A549 (cell line): ENCODE measurements around the gene LINGO3. TPM values are rescaled to one million over a fixed set of nuclear protein-coding genes. Genes with fewer than 3 reads are reported as not detected.

Experiments used
- ATAC-seq, 2 experiments: fragments of 200-7000 bp in 1 of 2; fragments of >200 bp in 1 of 2; cut with Nextera tagmentation in 1 of 2; cut with Tn5 transposase in 1 of 2; 3 replicates each; pipeline versions ENCODE4 v1.8.0 to v1.9.1; 2018 to 2020; ENCODE audit warnings: mild to moderate bottlenecking in 1 of 2, moderate library complexity in 1 of 2
- CTCF ChIA-PET: fragments of 300-600 bp; sonication (Branson Sonifier 250); formaldehyde crosslinking; extraction: SDS; loops from one replicate; lab custom pipeline; 2021; ENCODE audit warnings: antibody characterized with exemption, inconsistent platforms; lab: Yijun Ruan, JAX
- POLR2A ChIA-PET: fragments of 350-600 bp; formaldehyde crosslinking; extraction: SDS; loops from one replicate; lab custom pipeline; 2021; ENCODE audit warnings: antibody characterized with exemption, inconsistent platforms; lab: Yijun Ruan, JAX
- DNase-seq, 2 experiments: peaks; one replicate each; pipeline versions ENCODE4 v3.0.0 to v3.0.0-alpha.2; 2011 to 2016; ENCODE audit warnings: low read depth in 1 of 2, low spot score in 1 of 2
- FAIRE-seq: peaks from 2 replicates; lab custom pipeline; 2011; peaks lifted over from hg19 to GRCh38; lab: Jason Lieb, UNC
- H3K27ac ChIP-seq, 2 experiments: fragments of >200 bp; sonication (Bioruptor Twin); formaldehyde crosslinking; 3 replicates each; pipeline ENCODE4 v1.5.1; 2016 to 2017
- H3K4me1 ChIP-seq: fragments of >200 bp; sonication (Bioruptor Twin); formaldehyde crosslinking; 3 replicates; pipeline ENCODE4 v1.6.1; 2016
- H3K4me2 ChIP-seq: fragments of >200 bp; sonication (Bioruptor Twin); formaldehyde crosslinking; 3 replicates; pipeline ENCODE4 v1.6.1; 2016
- H3K4me3 ChIP-seq: fragments of >200 bp; sonication (Bioruptor Twin); formaldehyde crosslinking; 3 replicates; pipeline ENCODE4 v1.5.1; 2016
- H3K9me3 ChIP-seq: fragments of >200 bp; sonication (Bioruptor Twin); formaldehyde crosslinking; 3 replicates; pipeline ENCODE4 v1.6.1; 2016
- BHLHE40 ChIP-seq: IDR thresholded peaks from 2 replicates; pipeline ENCODE4 v1.6.1; 2012; ENCODE audit warnings: low read depth, low read length, inconsistent platforms
- EHF ChIP-seq: fragments of 250-450 bp; sonication (Bioruptor Pico); IDR thresholded peaks from 2 replicates; pipeline ENCODE4 v1.5.0; 2020; ENCODE audit warnings: mild to moderate bottlenecking
- EHMT2 ChIP-seq: fragments of 200-600 bp; sonication (generic); IDR thresholded peaks from 2 replicates; pipeline ENCODE4 v1.6.1; 2016; ENCODE audit warnings: antibody characterized with exemption, low read depth, mild to moderate bottlenecking, moderate library complexity
- FOXS1 ChIP-seq: fragments of 250-450 bp; sonication (Bioruptor Pico); IDR thresholded peaks from 2 replicates; pipeline ENCODE4 v1.5.0; 2020; ENCODE audit warnings: mild to moderate bottlenecking, moderate library complexity
- HOXA7 ChIP-seq: fragments of 250-450 bp; sonication (Bioruptor Pico); IDR thresholded peaks from 2 replicates; pipeline ENCODE4 v1.5.0; 2020; ENCODE audit warnings: mild to moderate bottlenecking, moderate library complexity
- HOXB13 ChIP-seq: fragments of 250-450 bp; sonication (Bioruptor Pico); IDR thresholded peaks from 2 replicates; pipeline ENCODE4 v1.5.0; 2020; ENCODE audit warnings: low read depth, mild to moderate bottlenecking, moderate library complexity
- HOXB5 ChIP-seq: fragments of 250-450 bp; sonication (Bioruptor Pico); IDR thresholded peaks from 2 replicates; pipeline ENCODE4 v1.5.0; 2020; ENCODE audit warnings: mild to moderate bottlenecking, moderate library complexity
- JUNB ChIP-seq: fragments of >200 bp; sonication (Bioruptor Twin); formaldehyde crosslinking; IDR thresholded peaks from 2 replicates; pipeline ENCODE4 v1.6.1; 2016
- KDM5A ChIP-seq: fragments of 200-600 bp; sonication (generic); IDR thresholded peaks from 2 replicates; pipeline ENCODE4 v1.6.1; 2016; ENCODE audit warnings: antibody characterized with exemption, mild to moderate bottlenecking
- MAFK ChIP-seq: fragments of 450-650 bp; IDR thresholded peaks from 2 replicates; pipeline ENCODE4 v1.6.1; 2014; ENCODE audit not compliant: partially characterized antibody
- NR3C1 ChIP-seq: fragments of >200 bp; sonication (Bioruptor Twin); formaldehyde crosslinking; IDR thresholded peaks from 3 replicates; pipeline ENCODE4 v1.6.1; 2017
- POLR2A ChIP-seq: IDR thresholded peaks from 2 replicates; pipeline ENCODE4 v1.6.1; 2012; ENCODE audit warnings: mild to moderate bottlenecking, low read length
- RAD21 ChIP-seq, 2 experiments: fragments of >200 bp in 1 of 2; sonication (Bioruptor Twin) in 1 of 2; formaldehyde crosslinking in 1 of 2; IDR thresholded peaks in 1 of 2; conservative IDR thresholded peaks in 1 of 2; 2 replicates in 1 of 2; 3 replicates in 1 of 2; pipeline ENCODE4 v1.6.1; 2012 to 2018; ENCODE audit warnings: inconsistent platforms in 1 of 2
- RFX5 ChIP-seq: fragments of 450-650 bp; IDR thresholded peaks from 2 replicates; pipeline ENCODE4 v1.7.1; 2014; ENCODE audit warnings: antibody characterized with exemption, mild to moderate bottlenecking, moderate library complexity
- RNF2 ChIP-seq: fragments of 200-600 bp; sonication (generic); IDR thresholded peaks from 2 replicates; pipeline ENCODE4 v1.6.1; 2016; ENCODE audit warnings: low read depth, mild to moderate bottlenecking, antibody characterized with exemption, moderate library complexity, borderline replicate concordance
- TFCP2L1 ChIP-seq: fragments of 250-450 bp; sonication (Bioruptor Pico); IDR thresholded peaks from 2 replicates; pipeline ENCODE4 v1.5.0; 2021; ENCODE audit warnings: mild to moderate bottlenecking
- TP53 ChIP-seq: fragments of 250-450 bp; sonication (Bioruptor Pico); IDR thresholded peaks from 2 replicates; pipeline ENCODE4 v1.5.0; 2021; ENCODE audit warnings: mild to moderate bottlenecking, moderate library complexity
- ZC3H11A ChIP-seq: fragments of 450-650 bp; IDR thresholded peaks from 2 replicates; pipeline ENCODE4 v1.6.1; 2014; ENCODE audit warnings: antibody characterized with exemption, mild to moderate bottlenecking
- ZFP36 ChIP-seq: fragments of 450-650 bp; IDR thresholded peaks from 2 replicates; pipeline ENCODE4 v1.6.1; 2014; ENCODE audit warnings: borderline replicate concordance; ENCODE audit not compliant: partially characterized antibody
- ZSCAN20 ChIP-seq: fragments of 250-450 bp; sonication (Bioruptor Pico); IDR thresholded peaks from 2 replicates; pipeline ENCODE4 v1.8.0; 2022; ENCODE audit warnings: mild to moderate bottlenecking, moderate library complexity
- WGBS: methylation state at CpG from one replicate; pipeline ENCODE4 v1.1.6; 2017; ENCODE audit errors: missing lambda C conversion rate; 5-methylcytosine and 5-hydroxymethylcytosine counted together
- polyA plus RNA-seq, 4 experiments: library from polyadenylated mRNA; depleted of rRNA in 3 of 4; stranded (reverse); fragments of >200 nt; fragmentation: RNase III in 1 of 4; extraction: RNeasy Plus Mini Kit Qiagen cat#74134 plus additional on column Dnase treatment in 1 of 4; gene quantifications; 2 replicates in 3 of 4; 3 replicates in 1 of 4; pipeline ENCODE4 v1.2.3, GENCODE V29; 2011 to 2017
- TF ChIP-seq, protein P1 (sequence below): fragments of 250-450 bp; sonication (Bioruptor Pico); IDR thresholded peaks from 2 replicates; pipeline ENCODE4 v1.5.0; 2020; ENCODE audit warnings: low read depth, mild to moderate bottlenecking, moderate library complexity
- TF ChIP-seq, protein P2 (sequence below): fragments of 150-350 bp; IDR thresholded peaks from 2 replicates; pipeline ENCODE4 v1.6.1; 2014; ENCODE audit warnings: low read depth, mild to moderate bottlenecking, low read length
- TF ChIP-seq, protein P3 (sequence below): IDR thresholded peaks from 2 replicates; pipeline ENCODE4 v1.6.1; 2012
- TF ChIP-seq, protein P4 (sequence below): fragments of >200 bp; sonication (Bioruptor Twin); formaldehyde crosslinking; IDR thresholded peaks from 3 replicates; pipeline ENCODE4 v1.5.1; 2016
- TF ChIP-seq, protein P5 (sequence below): IDR thresholded peaks from 2 replicates; pipeline ENCODE4 v1.6.1; 2012; ENCODE audit warnings: low read depth, borderline replicate concordance

The LINGO3 gene
- polyA plus RNA-seq, 2 of the 4 experiments (the other 2 are of a cell fraction) = not detected

DNA sequence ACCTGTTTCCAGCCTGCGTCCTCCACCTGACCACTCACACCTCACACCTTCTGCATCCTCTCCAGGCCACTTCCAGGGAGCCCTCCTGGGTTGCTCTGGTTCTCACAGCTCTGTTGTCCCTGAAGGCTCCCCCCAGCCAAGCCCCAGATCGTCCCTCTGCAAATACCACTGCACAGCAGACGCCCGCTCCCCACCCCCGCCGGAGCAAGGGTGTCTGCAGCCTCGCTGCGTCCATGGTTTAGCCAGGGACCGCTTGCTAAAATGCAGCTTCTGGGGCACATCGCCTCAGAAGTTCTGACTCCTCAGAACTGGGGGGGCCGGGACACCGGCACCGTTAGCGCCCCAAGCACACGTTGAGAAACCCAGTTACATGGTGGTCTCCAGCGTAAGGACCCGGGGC, 983 bp downstream of the LINGO3 start:
- POLR2A ChIA-PET = no interaction called here
- WGBS = 73% methylated on average over 6 of the region's 17 CpGs
- Histone ChIP-seq H3K9me3 (no peaks in the 10 kb centered on the region), H3K4me3 (no peak overlapping the region), H3K27ac (no peak overlapping the region), H3K4me1 (peaks cover 10% of the 10 kb centered on the region; the same call in 2 of the 3 replicates), H3K4me2 (no peak overlapping the region)
- CTCF ChIA-PET = interaction anchor here (0.5 to 3.0 kb wide), 5 partner anchors 9 to 329 kb away, joined by 3 to 12 read pairs (median 3); no protein-coding TSS in a partner anchor
- TF ChIP-seq HOXB13 (CRISPR knock-in tag) (no peak), TFCP2L1 (CRISPR knock-in tag) (no peak), JUNB (no peak), ZFP36 (peak; percentile 35), EHMT2 (no peak), RFX5 (no peak), HOXB5 (CRISPR knock-in tag) (no peak)
- no peak; a peak in 1 of 6 replicates for ATAC-seq
- no peak for DNase-seq
- FAIRE-seq = no peak

DNA sequence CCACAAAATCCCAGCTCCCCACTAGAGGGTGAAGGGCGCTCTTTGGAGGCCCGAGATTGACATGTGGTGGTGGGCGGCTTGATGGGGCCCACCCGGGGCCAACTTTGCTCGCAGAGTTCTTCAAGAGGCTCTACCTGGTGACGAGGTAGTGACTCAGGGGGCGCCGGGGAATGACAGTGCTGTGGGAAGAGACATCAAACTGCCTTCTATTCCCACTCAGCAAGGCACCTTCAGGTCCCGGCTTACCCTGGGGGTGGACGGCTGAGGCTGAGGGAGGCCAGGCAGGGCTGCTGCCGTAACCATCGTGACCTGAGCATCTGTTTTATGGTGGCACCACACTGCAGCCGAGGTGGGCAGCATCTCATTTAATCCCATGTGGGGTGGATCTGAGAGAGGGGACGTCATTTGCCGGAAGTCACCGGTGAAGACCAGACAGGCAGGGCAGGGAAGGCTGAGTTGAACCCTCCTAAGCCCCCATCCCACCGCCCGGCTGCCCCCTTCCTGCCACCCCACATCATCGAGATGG, 1.6 kb downstream of the LINGO3 start:
- CTCF ChIA-PET = interaction anchor here (1.2 to 3.0 kb wide), 4 partner anchors 10 to 330 kb away, joined by 3 to 12 read pairs (median 3); no protein-coding TSS in a partner anchor
- POLR2A ChIA-PET = no interaction called here
- peak; percentile 4 to 21; a peak in 2 of 6 replicates for ATAC-seq

DNA sequence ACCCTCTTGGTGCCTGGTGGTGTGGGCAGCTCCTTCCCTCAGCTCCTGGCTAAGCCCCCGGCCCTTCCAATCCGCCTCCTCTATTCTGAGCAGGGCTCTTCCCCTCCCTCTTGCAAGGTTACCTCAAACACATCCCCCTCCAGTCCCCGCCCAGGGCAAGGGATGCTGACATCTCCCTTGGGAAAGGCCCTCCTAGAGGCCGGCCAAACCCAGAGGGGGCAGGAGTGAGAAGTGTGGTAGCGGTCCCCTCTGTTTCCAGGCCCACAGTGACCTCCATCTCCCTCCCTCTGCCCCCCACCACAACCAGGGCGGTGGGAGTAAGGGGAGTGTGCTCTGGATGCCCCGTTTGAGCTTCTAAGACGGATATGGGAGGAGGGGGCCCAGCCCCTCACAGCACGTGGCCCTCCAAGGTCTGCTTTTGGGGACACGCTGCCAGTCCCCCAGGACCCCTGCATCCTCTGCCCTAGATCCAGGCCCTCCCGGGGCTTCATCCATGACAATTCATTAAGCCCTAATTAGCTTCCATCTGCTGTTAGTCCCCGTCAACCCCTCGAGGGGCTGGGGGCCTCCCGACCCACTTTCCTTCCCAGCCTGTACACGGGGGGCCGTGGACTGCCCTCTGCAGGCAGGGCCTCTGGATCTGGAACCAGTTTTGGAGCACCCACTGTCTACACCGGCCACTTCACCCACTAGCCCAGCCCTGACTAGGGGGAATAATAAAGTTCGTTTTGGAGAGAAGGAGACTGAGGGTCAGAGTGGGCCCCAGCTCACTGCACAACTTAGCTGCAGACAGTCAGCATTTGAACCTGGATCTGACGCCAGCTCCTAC, 2.3 kb downstream of the LINGO3 start:
- H3K27ac ChIP-seq = no peak overlapping the region
- no peak overlapping the region for H3K4me3 ChIP-seq
- CTCF ChIA-PET = interaction anchor here (1.2 to 3.0 kb wide), 3 partner anchors 11 to 87 kb away, joined by 3 to 12 read pairs (median 3); no protein-coding TSS in a partner anchor
- no peak overlapping the region for H3K4me2 ChIP-seq
- no peak for FAIRE-seq
- DNase-seq = no peak
- POLR2A ChIA-PET = no interaction called here
- peaks cover 10% of the 10 kb centered on the region; the same call in 2 of the 3 replicates for H3K4me1 ChIP-seq
- 79% methylated on average over 11 of the region's 19 CpGs for WGBS
- TF ChIP-seq NR3C1 (no peak), TFCP2L1 (CRISPR knock-in tag) (no peak), TP53 (CRISPR knock-in tag) (no peak), POLR2A (no peak), RNF2 (no peak), KDM5A (no peak)
- TF ChIP-seq, protein P1, sequence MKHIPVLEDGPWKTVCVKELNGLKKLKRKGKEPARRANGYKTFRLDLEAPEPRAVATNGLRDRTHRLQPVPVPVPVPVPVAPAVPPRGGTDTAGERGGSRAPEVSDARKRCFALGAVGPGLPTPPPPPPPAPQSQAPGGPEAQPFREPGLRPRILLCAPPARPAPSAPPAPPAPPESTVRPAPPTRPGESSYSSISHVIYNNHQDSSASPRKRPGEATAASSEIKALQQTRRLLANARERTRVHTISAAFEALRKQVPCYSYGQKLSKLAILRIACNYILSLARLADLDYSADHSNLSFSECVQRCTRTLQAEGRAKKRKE (CRISPR knock-in tag) = no peak
- TF ChIP-seq, protein P2, sequence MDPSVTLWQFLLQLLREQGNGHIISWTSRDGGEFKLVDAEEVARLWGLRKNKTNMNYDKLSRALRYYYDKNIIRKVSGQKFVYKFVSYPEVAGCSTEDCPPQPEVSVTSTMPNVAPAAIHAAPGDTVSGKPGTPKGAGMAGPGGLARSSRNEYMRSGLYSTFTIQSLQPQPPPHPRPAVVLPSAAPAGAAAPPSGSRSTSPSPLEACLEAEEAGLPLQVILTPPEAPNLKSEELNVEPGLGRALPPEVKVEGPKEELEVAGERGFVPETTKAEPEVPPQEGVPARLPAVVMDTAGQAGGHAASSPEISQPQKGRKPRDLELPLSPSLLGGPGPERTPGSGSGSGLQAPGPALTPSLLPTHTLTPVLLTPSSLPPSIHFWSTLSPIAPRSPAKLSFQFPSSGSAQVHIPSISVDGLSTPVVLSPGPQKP = no peak
- TF ChIP-seq, all 56 proteins: peak for 0
- H3K9me3 ChIP-seq = no peaks in the 10 kb centered on the region
- peak; percentile 3 to 9; a peak in 2 of 6 replicates for ATAC-seq

More for the DNA sequence above, 1.6 kb downstream of the LINGO3 start:
- Histone ChIP-seq H3K4me3 (no peak overlapping the region), H3K4me2 (no peak overlapping the region), H3K27ac (no peak overlapping the region), H3K9me3 (no peaks in the 10 kb centered on the region), H3K4me1 (peaks cover 10% of the 10 kb centered on the region; the same call in 2 of the 3 replicates)
- WGBS = 70% methylated on average over 11 of the region's 19 CpGs
- no peak for FAIRE-seq
- TF ChIP-seq RAD21 (conservative IDR thresholded peaks at IDR 0.05 in 1 of 2, IDR thresholded peaks at IDR 0.05 in 1 of 2) (no peak), HOXA7 (no peak), ZSCAN20 (no peak), MAFK (no peak), ZC3H11A (no peak), EHF (CRISPR knock-in tag) (no peak), BHLHE40 (no peak), POLR2A (no peak), FOXS1 (CRISPR knock-in tag) (no peak)
- TF ChIP-seq, protein P3, sequence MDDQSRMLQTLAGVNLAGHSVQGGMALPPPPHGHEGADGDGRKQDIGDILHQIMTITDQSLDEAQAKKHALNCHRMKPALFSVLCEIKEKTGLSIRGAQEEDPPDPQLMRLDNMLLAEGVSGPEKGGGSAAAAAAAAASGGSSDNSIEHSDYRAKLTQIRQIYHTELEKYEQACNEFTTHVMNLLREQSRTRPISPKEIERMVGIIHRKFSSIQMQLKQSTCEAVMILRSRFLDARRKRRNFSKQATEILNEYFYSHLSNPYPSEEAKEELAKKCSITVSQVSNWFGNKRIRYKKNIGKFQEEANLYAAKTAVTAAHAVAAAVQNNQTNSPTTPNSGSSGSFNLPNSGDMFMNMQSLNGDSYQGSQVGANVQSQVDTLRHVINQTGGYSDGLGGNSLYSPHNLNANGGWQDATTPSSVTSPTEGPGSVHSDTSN = no peak
- TF ChIP-seq, protein P4, sequence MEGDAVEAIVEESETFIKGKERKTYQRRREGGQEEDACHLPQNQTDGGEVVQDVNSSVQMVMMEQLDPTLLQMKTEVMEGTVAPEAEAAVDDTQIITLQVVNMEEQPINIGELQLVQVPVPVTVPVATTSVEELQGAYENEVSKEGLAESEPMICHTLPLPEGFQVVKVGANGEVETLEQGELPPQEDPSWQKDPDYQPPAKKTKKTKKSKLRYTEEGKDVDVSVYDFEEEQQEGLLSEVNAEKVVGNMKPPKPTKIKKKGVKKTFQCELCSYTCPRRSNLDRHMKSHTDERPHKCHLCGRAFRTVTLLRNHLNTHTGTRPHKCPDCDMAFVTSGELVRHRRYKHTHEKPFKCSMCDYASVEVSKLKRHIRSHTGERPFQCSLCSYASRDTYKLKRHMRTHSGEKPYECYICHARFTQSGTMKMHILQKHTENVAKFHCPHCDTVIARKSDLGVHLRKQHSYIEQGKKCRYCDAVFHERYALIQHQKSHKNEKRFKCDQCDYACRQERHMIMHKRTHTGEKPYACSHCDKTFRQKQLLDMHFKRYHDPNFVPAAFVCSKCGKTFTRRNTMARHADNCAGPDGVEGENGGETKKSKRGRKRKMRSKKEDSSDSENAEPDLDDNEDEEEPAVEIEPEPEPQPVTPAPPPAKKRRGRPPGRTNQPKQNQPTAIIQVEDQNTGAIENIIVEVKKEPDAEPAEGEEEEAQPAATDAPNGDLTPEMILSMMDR = no peak
- TF ChIP-seq, protein P5, sequence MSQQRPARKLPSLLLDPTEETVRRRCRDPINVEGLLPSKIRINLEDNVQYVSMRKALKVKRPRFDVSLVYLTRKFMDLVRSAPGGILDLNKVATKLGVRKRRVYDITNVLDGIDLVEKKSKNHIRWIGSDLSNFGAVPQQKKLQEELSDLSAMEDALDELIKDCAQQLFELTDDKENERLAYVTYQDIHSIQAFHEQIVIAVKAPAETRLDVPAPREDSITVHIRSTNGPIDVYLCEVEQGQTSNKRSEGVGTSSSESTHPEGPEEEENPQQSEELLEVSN = no peak
- no peak for DNase-seq
